SK-N-SH treated with all-trans-retinoic acid at 6 μM for 48 hours (cell line): ENCODE results near the gene WIPI1.

Experiments used
- ARNTL ChIP-seq: fragments of 450-650 bp; formaldehyde crosslinking; IDR thresholded peaks from 2 replicates; pipeline ENCODE4 v1.5.0; 2020; ENCODE audit warnings: low read depth, mild to moderate bottlenecking, moderate library complexity, borderline replicate concordance
- CREB5 ChIP-seq: fragments of 250-450 bp; sonication (Bioruptor Pico); IDR thresholded peaks from 2 replicates; pipeline ENCODE4 v1.5.1; 2020; ENCODE audit warnings: low read depth, mild to moderate bottlenecking, moderate library complexity
- CSRNP3 ChIP-seq: fragments of 250-450 bp; sonication (Bioruptor Pico); IDR thresholded peaks from 2 replicates; pipeline ENCODE4 v1.5.1; 2021; ENCODE audit warnings: mild to moderate bottlenecking, moderate library complexity
- GLIS3 ChIP-seq: fragments of 250-450 bp; sonication (Bioruptor Pico); IDR thresholded peaks from 2 replicates; pipeline ENCODE4 v1.5.0; 2020; ENCODE audit warnings: mild to moderate bottlenecking, moderate library complexity
- OSR1 ChIP-seq: fragments of 250-450 bp; sonication (Bioruptor Pico); IDR thresholded peaks from 2 replicates; pipeline ENCODE4 v1.8.0; 2022; ENCODE audit warnings: moderate library complexity, mild to moderate bottlenecking, inconsistent platforms
- PATZ1 ChIP-seq: fragments of 250-450 bp; sonication (Bioruptor Pico); IDR thresholded peaks from 2 replicates; pipeline ENCODE4 v1.8.0; 2020; ENCODE audit warnings: mild to moderate bottlenecking, moderate library complexity, borderline replicate concordance
- RARB ChIP-seq: fragments of 250-450 bp; sonication (Bioruptor Pico); IDR thresholded peaks from 2 replicates; pipeline ENCODE4 v1.8.0; 2021; ENCODE audit warnings: mild to moderate bottlenecking, moderate library complexity
- ZFP3 ChIP-seq: fragments of 250-450 bp; sonication (Bioruptor Pico); IDR thresholded peaks from 2 replicates; pipeline ENCODE4 v1.5.0; 2020; ENCODE audit warnings: mild to moderate bottlenecking, moderate library complexity
- ZNF565 ChIP-seq: fragments of 450-650 bp; formaldehyde crosslinking; conservative IDR thresholded peaks from 2 replicates; pipeline ENCODE4 v1.5.0; 2020; ENCODE audit warnings: low read depth, mild to moderate bottlenecking, moderate library complexity
- ZNF70 ChIP-seq: fragments of 450-650 bp; formaldehyde crosslinking; IDR thresholded peaks from 2 replicates; pipeline ENCODE4 v1.5.0; 2020; ENCODE audit warnings: mild to moderate bottlenecking, moderate library complexity
- ZNF8 ChIP-seq: fragments of 450-650 bp; formaldehyde crosslinking; IDR thresholded peaks from 2 replicates; pipeline ENCODE4 v1.5.0; 2020; ENCODE audit warnings: mild to moderate bottlenecking, moderate library complexity
- TF ChIP-seq, protein P1 (sequence below): fragments of 250-450 bp; sonication (Bioruptor Pico); IDR thresholded peaks from 2 replicates; pipeline ENCODE4 v1.8.0; 2021; ENCODE audit warnings: low read depth, mild to moderate bottlenecking, moderate library complexity, borderline replicate concordance

DNA sequence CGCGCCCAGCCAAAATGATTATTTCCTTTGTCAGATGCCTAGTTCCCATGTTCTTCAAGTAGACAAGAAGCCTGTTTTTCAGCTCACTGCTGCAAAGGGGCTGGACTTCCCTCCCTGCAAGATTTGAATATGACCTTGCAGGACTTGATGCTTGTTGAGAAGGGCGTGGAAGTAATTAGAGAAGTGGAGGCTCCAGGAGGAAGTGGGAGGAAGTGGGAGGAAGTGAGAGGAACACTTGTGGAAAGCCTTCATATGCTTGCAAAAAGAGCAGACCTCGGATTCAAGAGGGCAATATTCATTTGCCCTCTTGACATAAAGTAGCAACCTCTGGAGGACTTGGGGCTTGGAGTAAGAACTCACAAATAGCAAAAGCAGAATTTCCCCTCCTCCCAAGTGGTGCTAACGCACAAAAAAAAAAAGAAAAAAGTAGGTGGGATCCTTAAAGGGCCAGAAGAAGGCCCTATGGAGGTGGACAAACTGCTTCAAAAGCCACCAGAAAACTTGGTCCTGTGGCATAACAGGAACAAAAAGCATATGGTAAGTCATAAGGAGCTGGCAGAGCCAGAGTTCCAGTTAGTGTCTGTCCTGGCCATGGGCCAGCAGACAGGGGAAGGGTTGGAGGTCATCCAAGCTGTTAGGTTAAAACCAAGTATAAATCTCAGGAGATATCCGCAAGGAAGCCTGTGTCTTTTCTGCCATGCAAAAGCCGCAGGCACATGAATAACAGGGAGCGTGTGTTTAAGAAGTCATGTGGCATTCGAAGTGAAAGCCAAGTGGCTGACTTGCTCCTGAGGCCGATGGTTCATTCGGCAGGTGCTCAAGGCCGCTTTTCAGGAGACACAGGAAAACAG lies 34.3 kb upstream of the WIPI1 start:
- TF ChIP-seq ARNTL (no peak), PATZ1 (CRISPR knock-in tag) (no peak), RARB (CRISPR knock-in tag) (no peak), CREB5 (no peak), ZFP3 (CRISPR knock-in tag) (no peak), ZNF565 (CRISPR knock-in tag) (no peak), ZNF8 (CRISPR knock-in tag) (no peak), GLIS3 (no peak), OSR1 (CRISPR knock-in tag) (no peak), CSRNP3 (CRISPR knock-in tag) (no peak), ZNF70 (CRISPR knock-in tag) (no peak)
- TF ChIP-seq, protein P1, sequence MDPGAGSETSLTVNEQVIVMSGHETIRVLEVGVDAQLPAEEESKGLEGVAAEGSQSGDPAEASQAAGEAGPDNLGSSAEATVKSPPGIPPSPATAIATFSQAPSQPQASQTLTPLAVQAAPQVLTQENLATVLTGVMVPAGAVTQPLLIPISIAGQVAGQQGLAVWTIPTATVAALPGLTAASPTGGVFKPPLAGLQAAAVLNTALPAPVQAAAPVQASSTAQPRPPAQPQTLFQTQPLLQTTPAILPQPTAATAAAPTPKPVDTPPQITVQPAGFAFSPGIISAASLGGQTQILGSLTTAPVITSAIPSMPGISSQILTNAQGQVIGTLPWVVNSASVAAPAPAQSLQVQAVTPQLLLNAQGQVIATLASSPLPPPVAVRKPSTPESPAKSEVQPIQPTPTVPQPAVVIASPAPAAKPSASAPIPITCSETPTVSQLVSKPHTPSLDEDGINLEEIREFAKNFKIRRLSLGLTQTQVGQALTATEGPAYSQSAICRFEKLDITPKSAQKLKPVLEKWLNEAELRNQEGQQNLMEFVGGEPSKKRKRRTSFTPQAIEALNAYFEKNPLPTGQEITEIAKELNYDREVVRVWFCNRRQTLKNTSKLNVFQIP (CRISPR knock-in tag): no peak
